A549 (cell line): ENCODE data around the gene TTC13. TPM values are rescaled to one million over a fixed set of nuclear protein-coding genes. Genes with fewer than 3 reads are reported as not detected.

Source experiments
- ATAC-seq, 2 experiments: fragments of 200-7000 bp in 1 of 2; fragments of >200 bp in 1 of 2; cut with Nextera tagmentation in 1 of 2; cut with Tn5 transposase in 1 of 2; 3 replicates each; pipeline versions ENCODE4 v1.8.0 to v1.9.1; 2018 to 2020; ENCODE audit warnings: mild to moderate bottlenecking in 1 of 2, moderate library complexity in 1 of 2
- CTCF ChIA-PET: fragments of 300-600 bp; sonication (Branson Sonifier 250); formaldehyde crosslinking; extraction: SDS; loops from one replicate; lab custom pipeline; 2021; ENCODE audit warnings: antibody characterized with exemption, inconsistent platforms; lab: Yijun Ruan, JAX
- POLR2A ChIA-PET: fragments of 350-600 bp; formaldehyde crosslinking; extraction: SDS; loops from one replicate; lab custom pipeline; 2021; ENCODE audit warnings: antibody characterized with exemption, inconsistent platforms; lab: Yijun Ruan, JAX
- DNase-seq, 2 experiments: peaks; one replicate each; pipeline versions ENCODE4 v3.0.0 to v3.0.0-alpha.2; 2011 to 2016; ENCODE audit warnings: low read depth in 1 of 2, low spot score in 1 of 2
- FAIRE-seq: peaks from 2 replicates; lab custom pipeline; 2011; peaks lifted over from hg19 to GRCh38; lab: Jason Lieb, UNC
- H3K27ac ChIP-seq, 2 experiments: fragments of >200 bp; sonication (Bioruptor Twin); formaldehyde crosslinking; 3 replicates each; pipeline ENCODE4 v1.5.1; 2016 to 2017
- H3K4me1 ChIP-seq: fragments of >200 bp; sonication (Bioruptor Twin); formaldehyde crosslinking; 3 replicates; pipeline ENCODE4 v1.6.1; 2016
- H3K4me2 ChIP-seq: fragments of >200 bp; sonication (Bioruptor Twin); formaldehyde crosslinking; 3 replicates; pipeline ENCODE4 v1.6.1; 2016
- H3K4me3 ChIP-seq: fragments of >200 bp; sonication (Bioruptor Twin); formaldehyde crosslinking; 3 replicates; pipeline ENCODE4 v1.5.1; 2016
- H3K9me3 ChIP-seq: fragments of >200 bp; sonication (Bioruptor Twin); formaldehyde crosslinking; 3 replicates; pipeline ENCODE4 v1.6.1; 2016
- BHLHE40 ChIP-seq: IDR thresholded peaks from 2 replicates; pipeline ENCODE4 v1.6.1; 2012; ENCODE audit warnings: low read depth, low read length, inconsistent platforms
- CEBPB ChIP-seq, 2 experiments: fragments of >200 bp in 1 of 2; sonication (Bioruptor Twin) in 1 of 2; formaldehyde crosslinking in 1 of 2; IDR thresholded peaks; 2 replicates each; pipeline ENCODE4 v1.6.1; 2012 to 2016
- CHD2 ChIP-seq: fragments of 150-350 bp; IDR thresholded peaks from 2 replicates; pipeline ENCODE4 v1.6.1; 2014; ENCODE audit warnings: low read length; ENCODE audit not compliant: partially characterized antibody
- E2F6 ChIP-seq: IDR thresholded peaks from 2 replicates; pipeline ENCODE4 v1.6.1; 2012; ENCODE audit warnings: low read depth, borderline replicate concordance
- EHF ChIP-seq: fragments of 250-450 bp; sonication (Bioruptor Pico); IDR thresholded peaks from 2 replicates; pipeline ENCODE4 v1.5.0; 2020; ENCODE audit warnings: mild to moderate bottlenecking
- FOSB ChIP-seq: fragments of 250-450 bp; sonication (Bioruptor Pico); IDR thresholded peaks from 2 replicates; pipeline ENCODE4 v1.5.0; 2020; ENCODE audit warnings: mild to moderate bottlenecking, moderate library complexity
- FOSL2 ChIP-seq, 2 experiments: fragments of 450-650 bp in 1 of 2; fragments of >200 bp in 1 of 2; sonication (Bioruptor Twin) in 1 of 2; formaldehyde crosslinking; IDR thresholded peaks; 2 replicates each; pipeline versions ENCODE4 v1.5.0 to v1.6.1; 2016 to 2020; ENCODE audit warnings: mild to moderate bottlenecking in 1 of 2, moderate library complexity in 1 of 2
- HES2 ChIP-seq: fragments of >200 bp; sonication (Bioruptor Twin); formaldehyde crosslinking; IDR thresholded peaks from 2 replicates; pipeline ENCODE4 v1.6.1; 2016
- HEYL ChIP-seq: fragments of 250-450 bp; sonication (Bioruptor Pico); IDR thresholded peaks from 2 replicates; pipeline ENCODE4 v1.8.0; 2021; ENCODE audit warnings: mild to moderate bottlenecking, moderate library complexity
- HOXA7 ChIP-seq: fragments of 250-450 bp; sonication (Bioruptor Pico); IDR thresholded peaks from 2 replicates; pipeline ENCODE4 v1.5.0; 2020; ENCODE audit warnings: mild to moderate bottlenecking, moderate library complexity
- NPAS2 ChIP-seq: fragments of 250-450 bp; sonication (Bioruptor Pico); IDR thresholded peaks from 2 replicates; pipeline ENCODE4 v1.8.0; 2022; ENCODE audit warnings: mild to moderate bottlenecking, moderate library complexity, borderline replicate concordance
- POLR2A ChIP-seq: IDR thresholded peaks from 2 replicates; pipeline ENCODE4 v1.6.1; 2012; ENCODE audit warnings: mild to moderate bottlenecking, low read length
- RAD21 ChIP-seq, 2 experiments: fragments of >200 bp in 1 of 2; sonication (Bioruptor Twin) in 1 of 2; formaldehyde crosslinking in 1 of 2; IDR thresholded peaks in 1 of 2; conservative IDR thresholded peaks in 1 of 2; 2 replicates in 1 of 2; 3 replicates in 1 of 2; pipeline ENCODE4 v1.6.1; 2012 to 2018; ENCODE audit warnings: inconsistent platforms in 1 of 2
- RCOR1 ChIP-seq: fragments of 150-350 bp; IDR thresholded peaks from 2 replicates; pipeline ENCODE4 v1.6.1; 2014; ENCODE audit warnings: antibody characterized with exemption, low read length, low read depth
- REST ChIP-seq: fragments of 200-600 bp; sonication (generic); IDR thresholded peaks from 2 replicates; pipeline ENCODE4 v1.6.1; 2016; ENCODE audit warnings: antibody characterized with exemption, mild to moderate bottlenecking, moderate library complexity
- SMC3 ChIP-seq: fragments of >200 bp; sonication (Bioruptor Twin); formaldehyde crosslinking; IDR thresholded peaks from 3 replicates; pipeline ENCODE4 v1.6.1; 2018; ENCODE audit warnings: inconsistent platforms
- ZC3H11A ChIP-seq: fragments of 450-650 bp; IDR thresholded peaks from 2 replicates; pipeline ENCODE4 v1.6.1; 2014; ENCODE audit warnings: antibody characterized with exemption, mild to moderate bottlenecking
- ZFP36 ChIP-seq: fragments of 450-650 bp; IDR thresholded peaks from 2 replicates; pipeline ENCODE4 v1.6.1; 2014; ENCODE audit warnings: borderline replicate concordance; ENCODE audit not compliant: partially characterized antibody
- ZSCAN20 ChIP-seq: fragments of 250-450 bp; sonication (Bioruptor Pico); IDR thresholded peaks from 2 replicates; pipeline ENCODE4 v1.8.0; 2022; ENCODE audit warnings: mild to moderate bottlenecking, moderate library complexity
- WGBS: methylation state at CpG from one replicate; pipeline ENCODE4 v1.1.6; 2017; ENCODE audit errors: missing lambda C conversion rate; 5-methylcytosine and 5-hydroxymethylcytosine counted together
- polyA plus RNA-seq, 4 experiments: library from polyadenylated mRNA; depleted of rRNA in 3 of 4; stranded (reverse); fragments of >200 nt; fragmentation: RNase III in 1 of 4; extraction: RNeasy Plus Mini Kit Qiagen cat#74134 plus additional on column Dnase treatment in 1 of 4; gene quantifications; 2 replicates in 3 of 4; 3 replicates in 1 of 4; pipeline ENCODE4 v1.2.3, GENCODE V29; 2011 to 2017

The TTC13 gene
- polyA plus RNA-seq, 2 of the 4 experiments (the other 2 are of a cell fraction) = 12.5 to 22.7 TPM

- H3K4me1 ChIP-seq = peaks cover 26% of the 10 kb centered on the region
- no peaks in the 10 kb centered on the region for H3K9me3 ChIP-seq
- TF ChIP-seq HEYL (CRISPR knock-in tag) = no peak
- TF ChIP-seq CEBPB (IDR thresholded peaks at IDR 0.05) = no peak
- no peak for TF ChIP-seq FOSL2 (IDR thresholded peaks at IDR 0.05)
- TF ChIP-seq FOSL2 (CRISPR knock-in tag; IDR thresholded peaks at IDR 0.05) = no peak
- TF ChIP-seq, all 56 proteins: peak for 0
- WGBS = 92% methylated on average over 8 of the region's 8 CpGs
- no peak for FAIRE-seq
- H3K27ac ChIP-seq = no peak overlapping the region
- H3K4me3 ChIP-seq = no peak overlapping the region
- CTCF ChIA-PET = no interaction called here
- ATAC-seq = no peak
- POLR2A ChIA-PET = no interaction called here
- no peak for DNase-seq
- no peak overlapping the region for H3K4me2 ChIP-seq
Observed at GRCh38 chr1:230865062-230865817, 113.4 kb downstream of the TTC13 start.

- H3K9me3 ChIP-seq = no peaks in the 10 kb centered on the region
- H3K27ac ChIP-seq = no peak overlapping the region
- no peak for DNase-seq
- H3K4me2 ChIP-seq = no peak overlapping the region
- 89% methylated on average over 9 of the region's 9 CpGs for WGBS
- H3K4me3 ChIP-seq = no peak overlapping the region
- TF ChIP-seq ZFP36 = no peak
- TF ChIP-seq SMC3 = no peak
- no peak for TF ChIP-seq HOXA7 (CRISPR knock-in tag)
- no peak for TF ChIP-seq HES2
- no peak for TF ChIP-seq BHLHE40
- TF ChIP-seq EHF (CRISPR knock-in tag) = no peak
- TF ChIP-seq RCOR1 = no peak
- no peak for TF ChIP-seq NPAS2 (CRISPR knock-in tag)
- no peak for TF ChIP-seq ZSCAN20
- no peak for TF ChIP-seq CEBPB (IDR thresholded peaks at IDR 0.05)
- POLR2A ChIA-PET = no interaction called here
- peaks cover 24% of the 10 kb centered on the region for H3K4me1 ChIP-seq
- ATAC-seq = no peak
- CTCF ChIA-PET = interaction anchor here (1.0 kb wide), 1 partner anchor 54 kb away, joined by 3 read pairs; no protein-coding TSS in a partner anchor
- FAIRE-seq = no peak
Observed at GRCh38 chr1:230864441-230864840, 114.2 kb downstream of the TTC13 start.

- CTCF ChIA-PET = interaction anchor here (1.0 kb wide), 1 partner anchor 55 kb away, joined by 3 read pairs; no protein-coding TSS in a partner anchor
- Histone ChIP-seq H3K4me2 (no peak overlapping the region), H3K27ac (no peak overlapping the region), H3K4me3 (no peak overlapping the region), H3K9me3 (no peaks in the 10 kb centered on the region), H3K4me1 (peaks cover 19% of the 10 kb centered on the region)
- ATAC-seq = no peak
- POLR2A ChIA-PET = no interaction called here
- no peak for TF ChIP-seq CHD2
- no peak for TF ChIP-seq REST
- TF ChIP-seq HOXA7 (CRISPR knock-in tag) = no peak
- TF ChIP-seq RAD21 (conservative IDR thresholded peaks at IDR 0.05 in 1 of 2, IDR thresholded peaks at IDR 0.05 in 1 of 2) = no peak
- no peak for TF ChIP-seq E2F6
- TF ChIP-seq RCOR1 = no peak
- TF ChIP-seq POLR2A = no peak
- no peak for TF ChIP-seq BHLHE40
- TF ChIP-seq ZC3H11A = no peak
- no peak for TF ChIP-seq ZFP36
- no peak for TF ChIP-seq FOSB
- no peak for TF ChIP-seq FOSL2 (IDR thresholded peaks at IDR 0.05)
- no peak for TF ChIP-seq FOSL2 (CRISPR knock-in tag; IDR thresholded peaks at IDR 0.05)
- FAIRE-seq = no peak
- DNase-seq = no peak
- 83% methylated on average over 6 of the region's 6 CpGs for WGBS
Observed at GRCh38 chr1:230863449-230863848, 115.2 kb downstream of the TTC13 start.
